Occipital lobe (tissue), 2 donors: ENCODE data around the gene SPC25. TPM values are rescaled to one million over a fixed set of nuclear protein-coding genes. Genes with fewer than 3 reads are reported as not detected.
"Not testable (repeated sequence)": the region's sequence is repeated elsewhere in the genome, so short reads cannot be mapped to it uniquely, and the experiment has no call there.

Experiments used
- DNase-seq: peaks from one replicate; lab custom pipeline; 2025; lab: John Stamatoyannopoulos, UW
- total RNA-seq: library from RNA; depleted of rRNA; stranded (reverse); fragments of >200 nt; gene quantifications from one replicate; pipeline ENCODE4 v1.2.3, GENCODE V29; 2014

SPC25 gene
- total RNA-seq, 1 donor from 2014 or later: 3.4 TPM

DNA sequence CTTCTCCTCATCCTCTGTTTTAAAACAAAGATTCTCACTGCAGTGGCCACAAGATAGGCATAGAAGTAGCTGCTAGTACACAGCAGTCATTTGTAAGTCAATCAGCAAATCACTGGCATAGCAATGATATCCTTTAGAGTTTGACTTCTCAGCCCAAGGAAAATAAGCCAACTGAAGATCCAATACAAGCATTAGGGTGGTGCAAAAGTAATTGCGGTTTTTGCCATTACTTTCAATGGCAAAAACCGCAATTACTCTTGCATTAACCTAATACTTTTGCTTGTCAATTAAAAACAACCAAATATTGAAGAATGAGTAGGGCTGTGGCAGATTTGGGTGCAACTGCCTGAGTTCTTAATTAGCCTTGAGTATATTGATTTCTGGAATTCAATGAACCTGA, 13.7 kb upstream of the SPC25 start:
- no peak for DNase-seq

DNA sequence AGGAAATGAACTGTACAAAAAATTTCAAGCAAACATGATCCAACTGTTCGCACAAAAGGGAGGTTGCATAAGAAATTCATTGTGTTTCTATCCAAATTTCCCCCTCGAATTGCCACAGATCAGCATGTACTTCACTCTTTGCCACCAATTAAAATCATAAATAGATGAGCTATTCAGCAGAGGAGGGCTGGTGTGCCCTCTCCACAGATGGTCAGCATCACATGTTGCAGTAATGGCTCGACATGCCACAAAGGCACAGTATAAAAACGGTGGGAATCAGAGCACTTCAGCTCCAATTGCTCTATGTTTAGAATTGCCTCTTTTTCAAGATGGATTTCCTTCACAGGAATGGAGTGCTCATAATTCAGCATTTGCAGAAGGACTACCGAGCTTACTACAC, 10.8 kb upstream of the SPC25 start, which contains the start of gene G6PC2:
G6PC2 (plus strand) TSS at position 289 of the 400 bp plus-strand sequence; CDS start at position 330, 41 bp downstream.
- no peak for DNase-seq

DNA sequence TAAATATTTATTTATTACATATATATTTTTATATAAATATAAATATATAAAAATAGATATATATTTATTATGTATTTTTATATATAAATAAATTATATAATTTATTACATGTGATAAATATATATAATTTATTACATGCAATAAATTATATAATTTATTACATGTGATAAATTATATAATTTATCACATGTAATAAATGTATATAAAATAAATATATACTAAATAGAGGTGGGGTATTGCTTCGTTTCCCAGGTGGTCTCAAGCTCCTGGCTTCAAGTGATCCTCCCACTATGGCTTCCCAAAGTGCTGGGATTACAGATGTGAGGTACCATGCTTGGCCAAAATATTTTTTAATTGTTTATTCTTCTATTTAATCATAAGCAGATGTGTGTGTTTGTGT, 7.2 kb upstream of the SPC25 start:
- no peak for DNase-seq

GRCh38 chr2:168896783-168897182, 6.6 kb upstream of the SPC25 start:
- no peak for DNase-seq

DNA sequence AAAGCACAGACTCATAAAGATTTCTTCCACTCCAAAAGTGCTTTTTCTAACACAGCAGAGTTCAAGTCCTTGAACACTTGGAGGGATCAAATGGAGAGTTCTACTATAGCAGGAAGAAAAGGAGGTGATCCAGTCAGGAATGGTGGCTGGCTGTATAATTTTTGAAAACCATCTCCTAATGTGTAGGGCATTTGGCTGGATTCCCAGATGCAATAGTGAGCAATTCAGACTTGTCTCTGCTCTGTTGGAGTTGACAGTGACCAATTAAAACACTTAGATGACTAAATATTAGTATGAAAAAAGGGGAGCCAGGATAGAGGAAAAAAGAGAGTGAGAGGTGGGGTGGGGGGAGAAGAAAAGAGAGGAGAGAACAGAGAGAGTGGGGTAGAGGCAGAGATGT, 5.5 kb upstream of the SPC25 start:
- no peak for DNase-seq

GRCh38 chr2:168894720-168895119, 4.5 kb upstream of the SPC25 start:
- no peak for DNase-seq

- no peak for DNase-seq
Observed at GRCh38 chr2:168894101-168894500, 3.9 kb upstream of the SPC25 start.

GRCh38 chr2:168892327-168892726, 2.1 kb upstream of the SPC25 start:
- DNase-seq: no peak

DNA sequence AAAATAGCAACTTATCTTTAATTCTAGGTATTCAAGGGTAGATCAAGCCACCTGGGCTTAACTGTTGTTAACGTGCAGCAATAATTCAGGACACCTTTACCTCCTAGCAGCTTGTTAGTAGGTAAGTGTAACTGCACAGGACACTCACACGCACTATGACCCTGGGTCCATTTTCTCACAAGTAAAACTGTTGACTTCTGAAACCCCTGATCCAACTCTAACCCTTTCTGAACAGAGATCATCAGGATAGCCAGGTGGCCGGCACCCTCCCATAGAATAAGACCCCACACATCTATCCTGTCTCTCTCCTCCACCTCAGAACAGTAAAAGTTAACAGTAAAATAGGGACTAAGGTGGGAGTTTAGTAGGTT, 610 bp downstream of the SPC25 start:
- no peak for DNase-seq

DNA sequence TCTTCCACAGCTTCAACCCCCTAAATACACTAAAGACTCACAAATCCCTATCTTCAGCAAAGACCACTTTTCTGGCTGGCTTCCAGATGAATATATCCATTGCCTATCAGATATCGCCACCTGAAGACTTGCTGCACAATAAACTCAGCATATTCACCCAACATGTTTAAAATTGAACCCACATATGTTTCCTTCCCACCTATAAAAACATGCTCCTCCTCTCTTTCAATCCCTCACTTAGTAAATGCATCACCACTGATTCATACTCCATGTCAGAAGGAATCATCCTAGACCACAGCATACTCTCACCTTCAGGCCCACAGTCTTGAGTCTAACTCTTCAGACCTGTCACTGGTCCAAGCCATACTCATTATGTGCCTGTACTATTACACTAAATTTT, 5.3 kb downstream of the SPC25 start:
- no peak for DNase-seq

GRCh38 chr2:168882163-168882562, 8.1 kb downstream of the SPC25 start:
- not testable (repeated sequence) for DNase-seq

GRCh38 chr2:168874368-168875054, 15.7 kb downstream of the SPC25 start:
- DNase-seq: no peak

GRCh38 chr2:168870824-168871223, 19.4 kb downstream of the SPC25 start:
- DNase-seq: not testable (repeated sequence)

- not testable (repeated sequence) for DNase-seq
Observed at GRCh38 chr2:168870369-168870768, 19.9 kb downstream of the SPC25 start.

- DNase-seq: not testable (repeated sequence)
Observed at GRCh38 chr2:168867164-168867563, 23.1 kb downstream of the SPC25 start.

DNA sequence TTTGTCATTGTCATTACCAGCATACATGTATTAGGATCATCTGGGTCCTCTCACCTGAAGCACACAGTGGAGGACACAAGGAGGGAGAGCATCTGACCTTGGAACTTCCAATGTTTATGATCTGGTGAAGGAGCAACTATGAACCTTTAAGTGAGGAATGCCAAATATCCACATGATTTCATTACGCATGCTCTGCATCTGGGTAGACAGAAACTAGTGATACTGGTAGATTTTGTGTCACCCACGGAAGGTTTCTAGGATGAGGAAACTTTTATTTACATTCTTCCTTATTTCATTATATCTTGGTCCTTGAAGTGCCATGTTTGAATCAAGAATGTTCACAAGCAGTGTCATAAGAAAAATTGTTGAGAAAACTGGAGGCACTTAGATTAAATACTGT, 32.1 kb downstream of the SPC25 start:
- DNase-seq: no peak

GRCh38 chr2:168855601-168856000, 34.6 kb downstream of the SPC25 start:
- no peak for DNase-seq

- DNase-seq: no peak
Observed at GRCh38 chr2:168854651-168855050, 35.6 kb downstream of the SPC25 start.

DNA sequence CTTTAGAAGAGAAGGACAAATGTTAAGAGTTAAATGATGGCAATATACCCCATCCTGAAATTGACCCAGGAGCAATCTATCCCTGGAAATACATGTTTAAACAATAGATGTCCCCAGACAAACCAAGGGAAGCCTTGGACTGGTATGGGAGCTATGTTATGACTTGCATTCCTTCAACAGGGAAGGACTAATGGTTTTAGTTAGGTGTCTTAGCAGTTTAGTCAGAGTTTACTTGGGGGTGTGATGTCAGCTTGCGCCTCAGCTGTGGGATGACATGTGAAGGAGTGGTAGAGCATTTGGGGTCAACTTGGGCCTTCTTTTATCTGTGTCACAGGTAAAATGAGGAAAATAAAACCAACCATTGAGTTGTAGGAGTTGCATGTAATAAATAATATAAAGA, 36.8 kb downstream of the SPC25 start:
- no peak for DNase-seq

GRCh38 chr2:168852481-168852880, 37.7 kb downstream of the SPC25 start:
- DNase-seq: no peak

DNA sequence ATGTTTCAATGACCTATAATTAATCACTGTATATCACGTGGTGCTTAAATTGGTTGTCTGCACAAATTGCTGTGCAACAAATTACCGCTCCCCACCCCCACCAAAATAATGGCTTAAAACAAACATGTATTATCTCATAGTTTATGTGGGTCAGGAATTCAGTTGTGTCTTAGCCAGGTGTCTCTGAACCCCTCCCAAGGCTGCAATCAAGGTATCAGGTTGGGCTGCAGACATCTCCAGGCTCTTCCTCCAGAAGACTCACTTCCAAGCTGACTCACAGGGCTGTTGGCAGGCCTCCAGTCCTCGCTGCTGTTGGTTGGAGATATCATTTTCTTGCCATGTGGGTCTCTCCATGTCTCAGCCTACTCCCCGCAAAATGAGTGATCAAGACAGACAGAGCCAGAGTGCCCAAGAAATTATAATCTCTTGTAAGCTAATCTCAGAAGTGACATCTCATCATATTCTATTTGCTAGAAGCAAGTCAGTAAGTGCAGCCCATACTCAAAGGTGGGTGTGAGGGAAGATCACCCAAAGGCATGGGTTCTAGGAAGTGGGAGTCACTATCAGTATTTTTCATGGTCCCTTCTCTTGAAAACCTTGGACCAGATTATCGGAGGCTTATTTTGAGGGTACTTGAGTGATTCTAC, 38.4 kb downstream of the SPC25 start:
- no peak for DNase-seq

DNA sequence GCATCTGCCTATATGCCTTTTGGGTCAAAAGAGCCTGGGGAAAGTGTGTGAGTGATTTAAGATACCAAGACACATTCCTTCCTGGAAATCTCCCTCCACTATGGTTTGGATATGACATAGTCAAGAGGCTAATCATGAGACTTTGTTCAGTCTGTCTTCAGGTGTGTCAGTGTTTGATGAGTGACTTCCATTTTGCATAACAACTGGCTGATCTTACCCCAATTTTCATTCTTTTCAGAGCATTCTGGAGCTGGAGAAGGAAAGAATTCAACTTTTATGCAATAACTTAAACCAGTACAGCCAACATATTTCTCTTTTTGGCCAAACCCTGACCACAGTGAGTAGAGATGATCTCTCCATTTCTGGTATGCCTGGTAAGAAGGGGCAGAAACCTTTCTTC, 39.4 kb downstream of the SPC25 start:
- no peak for DNase-seq

DNA sequence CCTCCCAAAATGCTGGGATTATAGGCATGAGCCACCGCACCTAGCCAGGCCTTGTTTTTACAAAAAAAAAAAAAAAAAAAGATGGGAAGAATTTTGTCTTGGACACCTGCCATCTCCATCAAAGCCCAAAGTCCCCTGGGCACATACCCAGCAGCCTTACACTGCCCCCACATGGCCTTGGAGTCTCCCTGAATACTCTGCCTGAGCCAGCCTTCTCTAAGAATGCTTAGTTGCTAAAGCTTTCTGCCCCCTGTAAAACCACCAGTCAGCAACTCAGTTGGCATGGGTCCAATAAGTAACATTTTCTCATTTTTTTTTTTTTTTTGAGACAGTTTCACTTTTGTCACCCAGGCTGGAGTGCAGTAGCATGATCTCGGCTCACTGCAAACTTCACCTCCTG, 40.6 kb downstream of the SPC25 start:
- DNase-seq: no peak
